Endothelial cell (in vitro differentiated cells): ENCODE data around the gene IMPDH2. TPM values are rescaled to one million over a fixed set of nuclear protein-coding genes. Genes with fewer than 3 reads are reported as not detected.

Experiments used
- DNase-seq: peaks from one replicate; pipeline ENCODE4 v3.0.0; 2021; ENCODE audit warnings: low spot score
- H3K27ac Mint-ChIP-seq: one replicate; pipeline ENCODE4 v1.8.0; 2021; ENCODE audit warnings: mixed read lengths, inconsistent platforms; ENCODE audit not compliant: unreplicated experiment
- H3K27me3 Mint-ChIP-seq: one replicate; pipeline ENCODE4 v1.8.0; 2021; ENCODE audit warnings: mild to moderate bottlenecking, moderate library complexity, mixed read lengths, inconsistent platforms; ENCODE audit not compliant: unreplicated experiment
- H3K36me3 Mint-ChIP-seq: one replicate; pipeline ENCODE4 v1.8.0; 2021; ENCODE audit warnings: mild to moderate bottlenecking, low read depth, mixed read lengths, inconsistent platforms; ENCODE audit not compliant: unreplicated experiment
- H3K4me1 Mint-ChIP-seq: one replicate; pipeline ENCODE4 v1.8.0; 2021; ENCODE audit warnings: mild to moderate bottlenecking, mixed read lengths, inconsistent platforms; ENCODE audit not compliant: unreplicated experiment
- H3K4me3 Mint-ChIP-seq: one replicate; pipeline ENCODE4 v1.8.0; 2021; ENCODE audit warnings: mild to moderate bottlenecking, mixed read lengths, inconsistent platforms; ENCODE audit not compliant: unreplicated experiment
- H3K9me3 Mint-ChIP-seq: one replicate; pipeline ENCODE4 v1.8.0; 2021; ENCODE audit warnings: mixed read lengths, inconsistent platforms; ENCODE audit not compliant: unreplicated experiment
- CTCF ChIP-seq: fragments of 200-600 bp; sonication (generic); IDR thresholded peaks from one replicate; pipeline ENCODE4 v1.5.0; 2021; ENCODE audit warnings: antibody characterized with exemption; ENCODE audit not compliant: unreplicated experiment
- total RNA-seq: library from RNA; stranded (reverse); fragmentation: NEBNext Ultra II Directional; extraction: Animal tissue kit (Norgen Biotek cat#: 25700); gene quantifications from one replicate; pipeline ENCODE4 v1.2.1, GENCODE V29; 2021; ENCODE audit not compliant: unreplicated experiment

The IMPDH2 gene
- total RNA-seq, 1 donor from 2014 or later: 111 TPM

- Mint-ChIP-seq H3K9me3 (no peaks in the 10 kb centered on the region), H3K4me3 (no peak overlapping the region), H3K27ac (no peak overlapping the region), H3K27me3 (peaks cover 1% of the 10 kb centered on the region), H3K36me3 (peaks cover 29% of the 10 kb centered on the region), H3K4me1 (peaks cover 6% of the 10 kb centered on the region)
- DNase-seq: no peak
- TF ChIP-seq CTCF: no peak
Measured at GRCh38 chr3:49030321-49030720, 1.1 kb upstream of the IMPDH2 start.

GRCh38 chr3:49029563-49029884, 326 bp upstream of the IMPDH2 start:
- Mint-ChIP-seq H3K4me1 (peaks cover 6% of the 10 kb centered on the region), H3K27me3 (no peaks in the 10 kb centered on the region), H3K4me3 (peak overlapping the region; percentile 93), H3K27ac (peak overlapping the region; percentile 78), H3K36me3 (peaks cover 27% of the 10 kb centered on the region), H3K9me3 (no peaks in the 10 kb centered on the region)
- DNase-seq: no peak
- no peak for TF ChIP-seq CTCF

- no peak for DNase-seq
- Mint-ChIP-seq H3K4me3 (peak overlapping the region; percentile 93), H3K27ac (peak overlapping the region; percentile 38), H3K27me3 (no peaks in the 10 kb centered on the region), H3K36me3 (peaks cover 35% of the 10 kb centered on the region), H3K4me1 (peaks cover 6% of the 10 kb centered on the region), H3K9me3 (no peaks in the 10 kb centered on the region)
- TF ChIP-seq CTCF: no peak
Measured at GRCh38 chr3:49028298-49028672, 913 bp downstream of the IMPDH2 start.

- Mint-ChIP-seq H3K27me3 (peaks cover 4% of the 10 kb centered on the region), H3K9me3 (no peaks in the 10 kb centered on the region), H3K4me1 (peaks cover 9% of the 10 kb centered on the region), H3K36me3 (peaks cover 38% of the 10 kb centered on the region), H3K27ac (peak overlapping the region; percentile 61), H3K4me3 (no peak overlapping the region)
- DNase-seq: no peak
- TF ChIP-seq CTCF: no peak
Measured at GRCh38 chr3:49027634-49028033, 1.6 kb downstream of the IMPDH2 start.

- Mint-ChIP-seq H3K4me3 (no peak overlapping the region), H3K27me3 (peaks cover 7% of the 10 kb centered on the region), H3K27ac (no peak overlapping the region), H3K36me3 (peaks cover 31% of the 10 kb centered on the region), H3K9me3 (no peaks in the 10 kb centered on the region), H3K4me1 (peaks cover 13% of the 10 kb centered on the region)
- no peak for DNase-seq
- no peak for TF ChIP-seq CTCF
Measured at GRCh38 chr3:49026536-49026935, 2.7 kb downstream of the IMPDH2 start.
